HEK293T (cell line): Measurements from ENCODE around the gene SPRYD4.

Source experiments
- BHLHE40 ChIP-seq: fragments of 450-650 bp; IDR thresholded peaks from 2 replicates; pipeline ENCODE4 v1.6.1; 2016; ENCODE audit warnings: mild to moderate bottlenecking, moderate library complexity, borderline replicate concordance
- FOXA1 ChIP-seq: fragments of 450-650 bp; IDR thresholded peaks from 2 replicates; pipeline ENCODE4 v1.6.1; 2016; ENCODE audit warnings: mild to moderate bottlenecking
- FOXM1 ChIP-seq: fragments of 450-650 bp; IDR thresholded peaks from 2 replicates; pipeline ENCODE4 v1.6.1; 2017; ENCODE audit warnings: mild to moderate bottlenecking, borderline replicate concordance
- HDGF ChIP-seq: fragments of 450-650 bp; IDR thresholded peaks from 2 replicates; pipeline ENCODE4 v1.6.1; 2017; ENCODE audit warnings: antibody characterized with exemption, borderline replicate concordance
- L3MBTL2 ChIP-seq: fragments of 450-650 bp; conservative IDR thresholded peaks from 2 replicates; pipeline ENCODE4 v1.6.1; 2016; ENCODE audit warnings: mild to moderate bottlenecking
- NFRKB ChIP-seq: fragments of 450-650 bp; IDR thresholded peaks from 2 replicates; pipeline ENCODE4 v1.6.1; 2016; ENCODE audit warnings: mild to moderate bottlenecking, moderate library complexity
- SP1 ChIP-seq: fragments of 450-650 bp; IDR thresholded peaks from 2 replicates; pipeline ENCODE4 v1.6.1; 2017
- SUZ12 ChIP-seq: fragments of 450-650 bp; IDR thresholded peaks from 2 replicates; pipeline ENCODE4 v1.6.1; 2016; ENCODE audit warnings: mild to moderate bottlenecking
- ZNF384 ChIP-seq: fragments of 450-650 bp; IDR thresholded peaks from 2 replicates; pipeline ENCODE4 v1.6.1; 2016
- TF ChIP-seq, protein P1 (sequence below): fragments of 450-650 bp; IDR thresholded peaks from 2 replicates; pipeline ENCODE4 v1.6.1; 2016

DNA sequence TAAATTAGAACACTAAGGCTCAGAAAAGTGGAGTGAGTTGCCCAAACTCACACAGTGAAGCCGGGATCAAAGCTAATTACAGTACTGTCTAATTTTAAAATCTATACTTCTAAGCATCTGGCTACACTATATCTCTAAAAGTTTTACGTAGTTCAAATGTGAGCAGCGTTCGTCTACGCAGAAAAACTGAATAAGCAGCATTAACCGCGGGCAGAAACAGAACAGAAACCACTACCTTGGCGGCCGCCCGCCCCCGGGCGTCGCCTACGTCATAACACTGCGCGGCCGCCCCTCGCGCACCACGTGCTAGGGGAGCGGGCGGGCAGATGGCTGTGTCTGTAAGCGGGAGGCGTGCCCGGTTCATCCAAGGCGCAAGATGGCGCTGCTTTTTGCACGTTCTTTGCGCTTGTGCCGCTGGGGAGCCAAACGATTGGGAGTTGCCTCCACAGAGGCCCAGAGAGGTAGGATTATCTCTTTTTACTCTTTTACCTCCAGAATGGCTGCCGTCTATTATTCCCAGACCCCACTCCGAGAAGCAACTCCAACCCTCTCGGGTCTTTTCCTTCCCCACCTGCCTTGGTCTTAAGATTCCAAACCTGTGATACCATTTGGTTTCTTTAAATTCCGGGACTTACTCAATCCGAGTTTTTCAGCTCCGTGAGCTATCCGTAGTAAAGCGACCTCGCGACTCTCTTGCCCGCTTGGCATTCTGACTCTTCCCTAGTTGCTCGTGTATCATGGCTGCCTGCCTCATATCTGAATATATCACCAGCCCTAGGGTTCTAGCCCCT is at the start of gene SPRYD4:
- no peak for TF ChIP-seq SUZ12
- TF ChIP-seq, protein P1, sequence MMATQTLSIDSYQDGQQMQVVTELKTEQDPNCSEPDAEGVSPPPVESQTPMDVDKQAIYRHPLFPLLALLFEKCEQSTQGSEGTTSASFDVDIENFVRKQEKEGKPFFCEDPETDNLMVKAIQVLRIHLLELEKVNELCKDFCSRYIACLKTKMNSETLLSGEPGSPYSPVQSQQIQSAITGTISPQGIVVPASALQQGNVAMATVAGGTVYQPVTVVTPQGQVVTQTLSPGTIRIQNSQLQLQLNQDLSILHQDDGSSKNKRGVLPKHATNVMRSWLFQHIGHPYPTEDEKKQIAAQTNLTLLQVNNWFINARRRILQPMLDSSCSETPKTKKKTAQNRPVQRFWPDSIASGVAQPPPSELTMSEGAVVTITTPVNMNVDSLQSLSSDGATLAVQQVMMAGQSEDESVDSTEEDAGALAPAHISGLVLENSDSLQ, result no peak
- no peak for TF ChIP-seq SP1
- no peak for TF ChIP-seq FOXM1
- no peak for TF ChIP-seq ZNF384
- no peak for TF ChIP-seq HDGF
- peak; percentile 93 for TF ChIP-seq L3MBTL2
- no peak for TF ChIP-seq BHLHE40
- TF ChIP-seq NFRKB, result peak; percentile 86
- TF ChIP-seq FOXA1, result no peak
